ENCODE results near the gene ELK1.

ELK1 gene

GRCh38 chrX:47632666-47633065 lies 17.7 kb downstream of the ELK1 start:
- Mint-ChIP-seq H3K27me3 (ENCODE audit: low read depth) (no peaks in the 10 kb centered on the region), H3K27ac (no peak overlapping the region), H3K4me3 (no peak overlapping the region), H3K36me3 (ENCODE audit: low read depth) (peaks cover 16% of the 10 kb centered on the region), H3K4me1 (no peaks in the 10 kb centered on the region), H3K9me3 (peaks cover 6% of the 10 kb centered on the region)
- TF ChIP-seq CTCF (IDR thresholded peaks at IDR 0.05; ENCODE audit: unreplicated experiment in 3 of 3): no peak

GRCh38 chrX:47631676-47632075 lies 18.7 kb downstream of the ELK1 start:
- Mint-ChIP-seq H3K27ac (no peak overlapping the region), H3K4me3 (no peak overlapping the region), H3K27me3 (ENCODE audit: low read depth) (no peaks in the 10 kb centered on the region), H3K9me3 (peaks cover 6% of the 10 kb centered on the region), H3K36me3 (ENCODE audit: low read depth) (peaks cover 8% of the 10 kb centered on the region), H3K4me1 (no peaks in the 10 kb centered on the region)
- no peak for TF ChIP-seq CTCF (IDR thresholded peaks at IDR 0.05; ENCODE audit: unreplicated experiment in 3 of 3)

GRCh38 chrX:47629419-47630200 lies 20.8 kb downstream of the ELK1 start, which contains the start of gene CFP:
CFP (minus strand) TSS chrX:47629930; CDS start chrX:47629844, 86 bp downstream.
- Mint-ChIP-seq H3K27ac (no peak within 1 kb of the TSS), H3K36me3 (ENCODE audit: low read depth) (no peaks in the 10 kb centered on the region)
- no peak for TF ChIP-seq CTCF (IDR thresholded peaks at IDR 0.05; ENCODE audit: unreplicated experiment in 3 of 3)

GRCh38 chrX:47628982-47629381 lies 21.4 kb downstream of the ELK1 start:
- no peak overlapping the region for H3K4me3 Mint-ChIP-seq
- H3K9me3 Mint-ChIP-seq: peaks cover 10% of the 10 kb centered on the region
- peaks cover 2% of the 10 kb centered on the region for H3K27me3 Mint-ChIP-seq (ENCODE audit: low read depth)
- H3K36me3 Mint-ChIP-seq (ENCODE audit: low read depth): no peaks in the 10 kb centered on the region
- no peak for TF ChIP-seq CTCF (IDR thresholded peaks at IDR 0.05; ENCODE audit: unreplicated experiment in 3 of 3)
- no peak overlapping the region for H3K27ac Mint-ChIP-seq
- no peaks in the 10 kb centered on the region for H3K4me1 Mint-ChIP-seq

More at GRCh38 chrX:47629419-47630200, 20.8 kb downstream of the ELK1 start, which contains the start of gene CFP:
- H3K4me3 Mint-ChIP-seq: no peak within 1 kb of the TSS
- no peaks in the 10 kb centered on the region for H3K27me3 Mint-ChIP-seq (ENCODE audit: low read depth)
- peaks cover 10% of the 10 kb centered on the region for H3K9me3 Mint-ChIP-seq
- H3K4me1 Mint-ChIP-seq: no peaks in the 10 kb centered on the region

GRCh38 chrX:47625365-47625764 lies 25.0 kb downstream of the ELK1 start:
- peaks cover 35% of the 10 kb centered on the region for H3K27me3 Mint-ChIP-seq (ENCODE audit: low read depth)
- H3K4me3 Mint-ChIP-seq: no peak overlapping the region
- peaks cover 19% of the 10 kb centered on the region for H3K9me3 Mint-ChIP-seq
- TF ChIP-seq CTCF (IDR thresholded peaks at IDR 0.05; ENCODE audit: unreplicated experiment in 3 of 3): no peak
- no peaks in the 10 kb centered on the region for H3K36me3 Mint-ChIP-seq (ENCODE audit: low read depth)
- no peaks in the 10 kb centered on the region for H3K4me1 Mint-ChIP-seq
- no peak overlapping the region for H3K27ac Mint-ChIP-seq

GRCh38 chrX:47623540-47624027 lies 26.8 kb downstream of the ELK1 start:
- Mint-ChIP-seq H3K4me3 (peak overlapping the region; percentile 79 to 85 (median 81)), H3K27me3 (ENCODE audit: low read depth) (peaks cover 43% of the 10 kb centered on the region), H3K4me1 (no peaks in the 10 kb centered on the region), H3K36me3 (ENCODE audit: low read depth) (no peaks in the 10 kb centered on the region), H3K27ac (no peak overlapping the region), H3K9me3 (peaks cover 17% of the 10 kb centered on the region)
- TF ChIP-seq CTCF (IDR thresholded peaks at IDR 0.05; ENCODE audit: unreplicated experiment in 3 of 3): no peak
